RPMI7951 (cell line): ENCODE results near the gene SERTAD3. TPM values are rescaled to one million over a fixed set of nuclear protein-coding genes. Genes with fewer than 3 reads are reported as not detected.
"Not testable (repeated sequence)": the region's sequence is repeated elsewhere in the genome, so short reads cannot be mapped to it uniquely, and the experiment has no call there.

ENCODE experiments used
- DNase-seq: peaks from one replicate; pipeline ENCODE4 v3.0.0-alpha.2; 2012; ENCODE audit warnings: low read depth
- total RNA-seq: library from RNA; depleted of rRNA; stranded (reverse); fragments of >200 nt; shearing (Covaris generic); gene quantifications from 2 replicates; pipeline ENCODE4 v1.2.3, GENCODE V29; 2014; rRNA removed

The SERTAD3 gene
- 29.4 and 32.3 TPM in 2 replicates for total RNA-seq

- peak; percentile 96 for DNase-seq
Observed at GRCh38 chr19:40444000-40444824, at the start of gene SERTAD3. Gene SERTAD3, minus strand, starts transcription at chr19:40444335. Its CDS starts 2,255 bp downstream, at chr19:40442080.

DNA sequence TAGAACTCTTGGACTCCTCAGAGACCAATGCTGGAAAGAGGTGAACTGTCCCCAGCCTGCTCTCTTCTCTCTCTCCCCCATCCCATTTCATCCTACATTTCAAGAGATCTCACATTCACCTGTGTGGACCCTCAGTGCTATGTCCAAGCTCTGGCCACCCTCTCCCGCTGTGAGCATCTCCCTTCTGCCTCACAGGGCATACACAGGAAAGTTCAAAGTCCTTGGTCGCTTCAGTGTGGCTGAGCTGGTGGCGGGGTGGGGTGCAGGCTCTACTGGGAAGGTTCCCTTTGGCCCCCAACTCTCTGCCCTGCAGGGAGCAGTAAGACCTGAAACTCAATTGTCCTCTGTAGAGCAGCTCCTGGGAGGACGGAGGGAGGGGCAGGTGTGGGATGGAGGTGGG, 49.6 kb upstream of the SERTAD3 start:
- no peak for DNase-seq

- DNase-seq, result no peak
Observed at GRCh38 chr19:40492274-40492673, 48.1 kb upstream of the SERTAD3 start.

DNA sequence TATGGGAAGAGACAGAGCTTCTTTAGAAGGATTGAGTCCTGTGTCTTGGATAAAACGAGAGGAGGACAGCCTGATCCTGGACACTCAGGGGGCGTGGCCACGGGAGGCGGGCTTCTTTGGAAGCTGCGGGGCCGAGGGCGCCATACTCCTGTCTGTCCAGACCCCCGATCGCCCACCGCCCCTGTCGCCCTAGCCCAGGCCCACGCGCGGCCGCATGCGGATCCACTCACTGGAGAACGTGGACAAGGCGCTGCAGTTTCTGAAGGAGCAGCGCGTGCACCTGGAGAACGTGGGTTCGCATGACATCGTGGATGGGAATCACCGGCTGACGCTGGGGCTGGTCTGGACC, 45.7 kb upstream of the SERTAD3 start:
- DNase-seq, result no peak

DNA sequence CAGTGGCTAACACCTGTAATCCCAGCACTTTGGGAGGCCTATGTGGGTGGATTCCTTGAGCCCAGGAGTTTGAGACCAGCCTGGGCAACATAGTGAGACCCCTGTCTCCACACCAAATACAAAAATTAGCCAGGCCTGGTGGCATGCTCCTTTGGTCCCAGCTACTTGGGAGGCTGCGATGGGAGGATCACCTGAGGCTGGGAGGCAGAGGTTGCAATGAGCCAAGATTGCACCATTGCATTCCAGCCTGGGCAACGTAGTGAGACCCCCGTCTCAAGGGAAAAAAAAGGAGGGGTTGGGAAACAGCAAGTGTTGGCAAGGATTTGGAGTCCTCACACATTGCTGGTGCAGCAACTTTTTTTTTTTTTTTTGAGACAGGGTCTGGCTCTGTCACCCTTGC, 41.9 kb upstream of the SERTAD3 start:
- DNase-seq, result no peak

GRCh38 chr19:40475878-40476644, 31.9 kb upstream of the SERTAD3 start:
- DNase-seq, result not testable (repeated sequence)

DNA sequence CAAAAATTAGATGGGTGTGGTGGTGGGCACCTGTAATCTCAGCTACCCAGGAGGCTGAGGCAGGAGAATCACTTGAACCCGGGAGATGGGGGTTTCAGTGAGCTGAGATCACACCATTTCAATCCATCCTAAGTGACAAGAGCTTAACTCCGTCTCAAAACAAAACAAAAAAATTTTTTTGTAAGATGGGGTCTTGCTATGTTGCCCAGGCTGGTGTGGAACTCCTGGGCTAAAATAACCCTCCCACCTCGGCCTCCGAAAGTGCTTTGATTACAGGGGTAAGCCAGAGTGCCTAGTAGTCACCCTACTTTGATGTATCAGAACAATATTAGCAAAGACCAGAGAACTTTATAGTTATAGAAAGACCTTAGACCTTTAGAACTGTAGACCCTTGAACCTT, 30.6 kb upstream of the SERTAD3 start:
- no peak for DNase-seq

DNA sequence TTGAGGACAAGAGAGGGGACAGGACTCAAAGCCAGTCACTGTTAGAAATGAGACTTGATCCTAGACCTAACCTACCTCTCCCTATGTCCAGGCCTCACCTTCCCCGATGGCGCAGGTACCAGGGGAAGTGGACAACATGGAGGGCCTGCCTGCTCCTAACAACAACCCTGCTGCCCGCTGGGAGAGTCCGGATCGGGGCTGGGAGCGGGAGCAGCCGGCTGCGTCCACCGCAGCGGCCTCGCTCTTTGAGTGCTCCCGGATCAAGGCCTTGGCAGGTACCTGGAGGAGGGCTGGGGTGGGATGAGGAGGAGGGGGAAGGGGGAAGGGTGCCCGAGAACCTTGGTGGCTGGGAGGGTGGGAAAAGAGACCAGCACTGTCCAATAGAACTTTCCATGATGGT, 28.4 kb upstream of the SERTAD3 start:
- no peak for DNase-seq

DNA sequence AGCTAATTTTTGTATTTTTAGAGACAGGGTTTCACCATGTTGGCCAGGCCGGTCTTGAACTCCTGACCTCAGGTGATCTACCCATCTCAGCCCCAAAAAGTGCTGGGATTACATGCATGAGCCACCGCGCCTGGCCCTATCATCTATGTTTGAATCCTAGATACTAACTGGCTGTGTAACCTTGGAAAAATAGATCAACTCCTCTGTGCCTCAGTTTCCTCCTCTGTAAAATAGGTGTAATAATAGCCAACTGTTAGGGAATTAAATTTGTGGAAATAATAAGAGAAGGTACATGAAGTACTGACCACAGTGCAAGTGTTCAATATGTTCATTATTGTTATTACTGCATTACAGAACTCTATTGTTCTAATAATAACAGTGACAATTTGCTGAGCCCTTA, 27.0 kb upstream of the SERTAD3 start:
- DNase-seq, result no peak

DNA sequence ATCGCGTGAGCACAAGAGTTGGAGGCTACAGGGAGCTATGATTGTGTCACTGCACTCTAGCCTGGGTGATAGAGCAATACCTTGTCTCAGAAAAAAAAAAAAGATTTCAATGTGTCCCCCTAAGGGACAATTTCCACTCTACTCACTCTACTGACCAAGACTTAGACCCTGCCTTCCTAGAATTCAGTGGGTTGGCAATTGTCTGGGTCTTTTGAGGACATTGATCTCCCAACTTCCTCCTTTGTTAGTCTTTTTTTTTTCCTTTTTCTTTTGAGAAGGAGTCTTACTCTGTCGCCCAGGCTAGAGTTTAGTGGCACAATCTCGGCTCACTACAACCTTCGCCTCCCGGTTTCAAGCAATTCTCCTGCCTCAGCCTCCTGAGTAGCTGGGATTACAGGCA, 24.9 kb upstream of the SERTAD3 start:
- no peak for DNase-seq

- DNase-seq, result no peak
Observed at GRCh38 chr19:40466985-40467734, 23.0 kb upstream of the SERTAD3 start, which contains the start of gene SPTBN4. Gene SPTBN4, plus strand, starts transcription at chr19:40467001. Its CDS starts 5,621 bp downstream, at chr19:40472622.

DNA sequence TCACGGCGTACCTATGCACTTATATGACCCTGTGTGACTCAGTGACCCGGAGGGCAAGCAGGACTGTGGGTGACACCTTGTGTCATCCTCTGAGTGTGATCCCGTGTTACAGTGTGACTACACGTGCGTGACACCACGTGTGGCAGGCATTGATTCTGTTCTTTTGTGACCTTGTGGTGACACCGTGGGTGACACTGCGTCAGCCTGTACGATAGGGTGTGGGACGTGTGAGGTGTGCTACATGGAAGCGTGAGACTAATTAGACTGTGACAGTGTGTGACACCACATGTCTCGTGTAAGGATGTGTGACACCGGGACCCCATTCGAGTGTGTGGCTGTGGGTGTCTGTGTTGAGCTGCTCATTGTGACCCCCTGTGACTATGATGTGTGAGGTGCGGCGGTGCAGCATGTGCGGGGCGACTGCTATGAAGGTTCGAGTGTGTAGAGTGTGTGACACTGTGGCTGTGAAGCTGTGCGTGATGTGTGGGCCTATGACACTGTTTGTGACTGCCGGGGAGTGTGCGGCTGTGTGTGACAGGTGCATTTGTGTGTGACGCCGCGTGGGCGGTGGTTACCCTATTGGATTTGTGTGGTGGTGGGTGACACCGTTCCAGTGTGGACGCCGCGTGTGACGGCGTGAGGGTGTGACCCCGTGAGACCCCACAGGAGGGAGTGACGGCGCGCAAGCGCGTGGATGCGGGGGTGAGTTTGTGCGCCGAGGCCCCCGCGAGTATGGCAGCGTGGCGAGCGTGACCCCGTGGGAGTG, 22.3 kb upstream of the SERTAD3 start:
- DNase-seq, result no peak

GRCh38 chr19:40465557-40466218, 21.6 kb upstream of the SERTAD3 start, which contains the start of gene BLVRB:
Gene BLVRB, minus strand, starts transcription at chr19:40465745. Its CDS starts 57 bp downstream, at chr19:40465688.
- peak; percentile 98 for DNase-seq

DNA sequence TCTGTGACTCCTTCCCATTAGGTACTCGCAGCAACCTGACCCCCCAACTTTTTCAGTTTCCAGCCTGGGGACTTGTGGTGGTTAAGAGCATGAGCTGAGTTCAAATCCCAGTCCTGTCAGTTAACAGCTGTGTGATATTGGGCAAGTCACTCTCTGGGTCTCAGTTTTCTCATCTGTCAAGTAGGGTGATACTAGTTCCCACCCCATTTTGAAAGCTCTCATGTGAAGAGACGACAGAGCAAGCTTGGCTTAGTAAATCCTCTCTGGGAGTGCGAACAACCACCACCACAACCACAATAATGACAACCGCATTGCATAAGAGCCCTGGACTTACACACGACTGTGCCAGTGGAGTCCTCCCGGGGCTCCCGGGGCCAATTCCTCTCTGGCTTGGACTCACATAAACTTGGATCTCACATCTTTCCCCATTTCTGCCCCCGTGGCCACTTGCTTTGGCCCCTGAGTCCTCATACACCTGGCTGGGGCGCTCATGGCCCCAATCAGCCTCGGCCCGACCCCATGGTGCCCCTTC, 21.0 kb upstream of the SERTAD3 start:
- peak; percentile 83 for DNase-seq

GRCh38 chr19:40464059-40465024, 20.2 kb upstream of the SERTAD3 start:
- DNase-seq, result peak; percentile 89

DNA sequence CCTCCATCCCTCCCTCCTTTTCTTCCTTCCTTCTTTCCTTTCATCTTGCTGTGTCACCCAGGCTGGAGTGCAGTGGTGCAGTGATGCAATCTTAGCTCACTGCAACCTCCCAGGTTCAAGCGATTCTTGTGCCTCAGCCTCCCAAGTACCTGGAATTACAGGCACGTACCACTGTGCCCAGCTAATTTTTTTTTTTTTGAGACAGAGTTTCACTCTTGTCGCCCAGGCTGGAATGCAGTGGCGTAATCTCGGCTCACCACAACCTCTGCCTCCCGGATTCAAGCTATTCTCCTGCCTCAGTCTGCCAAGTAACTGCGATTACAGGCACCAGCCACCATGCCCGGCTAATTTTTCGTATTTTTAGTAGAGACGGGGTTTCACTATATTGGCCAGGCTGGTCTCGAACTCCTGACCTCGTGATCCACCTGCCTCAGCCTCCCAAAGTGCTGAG, 19.5 kb upstream of the SERTAD3 start:
- DNase-seq, result peak; percentile 56

DNA sequence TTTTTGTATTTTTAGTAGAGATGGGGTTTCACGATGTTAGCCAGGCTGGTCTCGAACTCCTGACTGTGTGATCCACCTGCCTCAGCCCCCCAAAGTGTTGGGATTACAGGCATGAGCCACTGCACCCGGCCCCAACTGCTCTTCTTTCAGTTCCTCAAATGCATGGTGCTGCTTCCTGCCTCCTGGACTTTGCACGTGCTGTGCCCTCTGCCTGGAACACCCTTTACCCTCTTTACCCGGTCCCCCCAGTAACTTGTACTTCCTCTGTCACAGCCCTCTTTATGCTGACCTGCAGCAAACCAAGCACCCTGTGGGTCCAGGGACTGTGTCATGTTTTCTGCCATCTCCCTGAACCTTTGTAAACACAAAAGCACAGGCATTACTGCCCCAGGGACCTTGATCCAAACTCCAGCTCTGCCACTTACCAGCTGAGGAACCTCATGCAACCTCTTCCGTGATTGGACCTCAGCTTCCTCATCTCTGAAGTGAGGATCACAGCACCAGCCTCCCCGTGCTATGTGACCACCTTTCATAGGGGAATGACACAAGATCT, 17.6 kb upstream of the SERTAD3 start:
- DNase-seq, result no peak

DNA sequence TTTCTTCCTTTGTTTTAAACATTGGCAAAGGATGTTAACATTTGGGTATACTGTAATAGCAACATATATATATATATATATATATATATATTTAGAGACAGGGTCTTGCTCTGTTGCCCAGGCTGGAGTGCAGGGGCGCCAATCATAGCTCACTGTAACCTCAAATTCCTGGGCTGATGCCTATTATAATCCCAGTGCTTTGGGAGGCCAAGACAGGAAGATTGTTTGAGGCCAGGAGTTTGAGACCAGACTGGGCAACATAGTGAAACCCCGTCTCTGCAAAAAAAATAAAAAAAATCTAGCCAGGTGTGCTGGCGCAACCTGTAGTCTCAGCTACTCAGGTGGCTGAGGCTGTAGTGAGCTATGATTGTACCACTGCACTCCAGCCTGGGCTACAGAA, 16.1 kb upstream of the SERTAD3 start:
- no peak for DNase-seq

GRCh38 chr19:40458597-40458974, 14.5 kb upstream of the SERTAD3 start:
- DNase-seq, result no peak
